GM12874 (cell line): ENCODE results near the gene MRPS2.

Experiments used
- CTCF ChIP-seq: IDR thresholded peaks from 2 replicates; pipeline ENCODE4 v1.5.1; 2011; ENCODE audit warnings: low read depth, mild to moderate bottlenecking, control low read depth, low read length, moderate library complexity; ENCODE audit not compliant: insufficient read depth

The MRPS2 gene

DNA sequence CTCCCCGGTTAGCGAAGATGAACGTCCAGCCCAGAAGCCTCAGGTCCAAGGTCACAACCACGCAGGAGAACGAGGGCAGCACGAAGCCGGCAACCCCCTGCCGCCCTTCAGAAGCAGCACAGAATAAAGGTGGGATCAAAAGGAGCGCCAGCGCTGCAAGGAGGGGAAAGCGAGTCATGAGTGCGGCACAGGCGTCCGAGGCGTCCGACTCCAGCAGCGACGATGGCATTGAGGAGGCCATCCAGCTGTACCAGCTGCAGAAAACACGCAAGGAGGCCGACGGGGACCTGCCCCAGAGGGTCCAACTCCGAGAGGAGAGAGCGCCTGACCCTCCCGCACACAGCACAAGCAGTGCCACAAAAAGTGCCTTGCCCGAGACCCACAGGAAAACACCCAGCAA lies 15.1 kb upstream of the MRPS2 start:
- no peak for TF ChIP-seq CTCF

- TF ChIP-seq CTCF = no peak
Measured at GRCh38 chr9:135485832-135486231, 14.7 kb upstream of the MRPS2 start.

DNA sequence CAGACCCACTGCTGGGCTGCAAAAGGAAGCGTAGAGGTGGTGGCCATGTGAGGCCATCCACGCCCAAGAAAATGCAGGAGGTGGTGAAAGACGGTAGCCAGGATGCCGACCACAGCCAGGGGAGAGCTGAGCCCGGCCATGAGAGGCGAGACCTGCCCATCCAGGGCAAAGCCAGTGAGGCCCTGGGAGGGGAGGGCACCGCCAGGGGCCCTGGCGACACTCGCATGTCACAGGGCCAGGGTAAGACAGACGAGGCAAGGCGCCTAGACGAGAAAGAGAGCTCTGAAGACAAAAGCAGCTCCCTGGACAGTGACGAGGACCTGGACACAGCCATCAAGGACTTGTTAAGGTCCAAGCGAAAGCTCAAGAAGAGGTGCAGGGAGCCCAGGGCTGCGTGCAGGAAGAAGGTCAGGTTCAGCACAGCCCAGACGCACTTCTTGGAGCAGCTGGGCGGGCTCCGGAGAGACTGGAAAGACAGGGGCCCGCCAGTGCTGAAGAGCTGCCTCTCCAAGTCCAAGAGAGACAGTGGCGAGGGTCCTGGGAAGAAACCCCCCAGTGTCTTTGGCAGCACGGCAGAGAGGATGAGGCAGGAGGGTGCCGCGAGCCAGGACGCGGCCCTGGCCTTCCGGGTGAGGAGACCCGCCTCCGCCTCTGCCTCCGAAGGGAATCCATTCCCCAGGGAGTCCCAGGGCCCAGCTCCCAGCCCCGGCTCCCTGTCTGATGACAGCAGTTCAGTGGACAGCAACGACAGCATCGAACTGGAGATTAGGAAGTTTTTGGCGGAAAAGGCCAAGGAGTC lies 14.0 kb upstream of the MRPS2 start:
- no peak for TF ChIP-seq CTCF

- no peak for TF ChIP-seq CTCF
Measured at GRCh38 chr9:135487281-135488012, 13.0 kb upstream of the MRPS2 start.

DNA sequence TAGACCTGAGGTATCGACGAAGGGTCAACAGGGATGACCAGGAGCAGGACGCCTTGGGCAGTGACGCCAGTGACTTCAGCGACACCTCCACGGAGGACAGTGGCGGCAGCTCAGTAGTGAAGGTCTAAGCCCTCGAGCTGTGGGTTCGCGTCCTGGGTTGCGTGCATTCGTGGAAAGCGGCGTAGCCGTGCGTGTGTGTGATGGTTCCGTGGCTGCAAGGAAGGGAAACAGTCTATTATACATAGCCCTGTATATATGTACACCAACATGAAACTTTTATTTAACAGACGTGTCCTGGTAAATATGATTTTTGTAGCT lies 12.5 kb upstream of the MRPS2 start:
- TF ChIP-seq CTCF = no peak

- no peak for TF ChIP-seq CTCF
Measured at GRCh38 chr9:135488527-135488926, 12.0 kb upstream of the MRPS2 start.

DNA sequence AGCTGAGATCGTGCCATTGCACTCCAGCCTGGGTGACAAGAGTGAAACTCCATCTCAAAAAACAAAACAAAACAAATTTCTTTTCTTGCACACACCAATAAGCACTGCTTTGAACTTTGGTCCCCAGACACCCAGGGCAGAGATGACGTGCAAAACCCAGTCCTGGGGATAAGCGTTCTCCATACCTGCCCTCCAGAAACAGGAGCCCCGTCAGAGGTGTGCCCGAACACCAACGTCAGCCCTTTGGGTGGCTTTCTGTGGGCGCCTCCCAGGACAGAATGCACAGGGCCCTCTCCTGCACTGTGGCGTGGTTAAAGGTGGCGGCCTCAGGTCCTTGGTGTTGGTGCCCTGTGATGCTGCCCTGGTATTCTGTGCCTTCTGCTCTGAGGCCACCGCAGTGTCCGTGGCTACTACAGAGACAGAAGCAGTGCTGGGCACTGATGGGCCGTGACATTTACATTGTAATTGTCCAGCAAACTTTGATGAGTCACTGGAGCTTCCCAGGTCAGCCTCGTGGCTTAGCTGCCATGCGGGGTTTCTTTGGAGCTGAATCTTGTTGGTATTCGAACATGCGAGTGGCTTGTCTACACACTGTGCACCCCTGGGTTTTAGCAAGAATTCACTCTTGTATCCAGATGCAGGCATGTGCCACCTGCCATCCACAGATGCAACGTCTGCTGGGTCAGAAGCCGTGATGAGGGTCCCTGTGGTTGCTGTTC lies 11.1 kb upstream of the MRPS2 start:
- no peak for TF ChIP-seq CTCF
